Measurements from ENCODE around the gene POLDIP3.

Gene POLDIP3

GRCh38 chr22:42637555-42637954, 22.9 kb upstream of the POLDIP3 start:
- no peak overlapping the region for H3K27ac ChIP-seq (ENCODE audit: low read depth, low read length)
- no peak overlapping the region for H3K4me3 ChIP-seq (ENCODE audit: low read length)
- 89% methylated on average over 12 of the region's 12 CpGs for WGBS
- no peaks in the 10 kb centered on the region for H3K9me3 ChIP-seq (ENCODE audit: insufficient read depth, low read depth, low read length)
- no peaks in the 10 kb centered on the region for H3K4me1 ChIP-seq (ENCODE audit: insufficient read depth, low read length)
- H3K9ac ChIP-seq (ENCODE audit: low read depth, low read length) = no peak overlapping the region
- H3K27me3 ChIP-seq (ENCODE audit: insufficient read depth, low read length) = no peaks in the 10 kb centered on the region
- peaks cover 19% of the 10 kb centered on the region for H3K36me3 ChIP-seq (ENCODE audit: insufficient read depth, low read length)

GRCh38 chr22:42636506-42636905, 21.8 kb upstream of the POLDIP3 start:
- peaks cover 22% of the 10 kb centered on the region for H3K36me3 ChIP-seq (ENCODE audit: insufficient read depth, low read length)
- H3K4me3 ChIP-seq (ENCODE audit: low read length) = no peak overlapping the region
- H3K9ac ChIP-seq (ENCODE audit: low read depth, low read length) = no peak overlapping the region
- H3K27ac ChIP-seq (ENCODE audit: low read depth, low read length) = no peak overlapping the region
- H3K9me3 ChIP-seq (ENCODE audit: insufficient read depth, low read depth, low read length) = no peaks in the 10 kb centered on the region
- no peaks in the 10 kb centered on the region for H3K27me3 ChIP-seq (ENCODE audit: insufficient read depth, low read length)
- WGBS = 97% methylated on average over 17 of the region's 17 CpGs
- H3K4me1 ChIP-seq (ENCODE audit: insufficient read depth, low read length) = no peaks in the 10 kb centered on the region

GRCh38 chr22:42635531-42635930, 20.8 kb upstream of the POLDIP3 start:
- no peaks in the 10 kb centered on the region for H3K27me3 ChIP-seq (ENCODE audit: insufficient read depth, low read length)
- H3K9ac ChIP-seq (ENCODE audit: low read depth, low read length) = no peak overlapping the region
- no peaks in the 10 kb centered on the region for H3K9me3 ChIP-seq (ENCODE audit: insufficient read depth, low read depth, low read length)
- peaks cover 29% of the 10 kb centered on the region for H3K36me3 ChIP-seq (ENCODE audit: insufficient read depth, low read length)
- WGBS = 94% methylated on average over 3 of the region's 3 CpGs
- H3K27ac ChIP-seq (ENCODE audit: low read depth, low read length) = no peak overlapping the region
- no peak overlapping the region for H3K4me3 ChIP-seq (ENCODE audit: low read length)
- no peaks in the 10 kb centered on the region for H3K4me1 ChIP-seq (ENCODE audit: insufficient read depth, low read length)

GRCh38 chr22:42633013-42633412, 18.3 kb upstream of the POLDIP3 start:
- Histone ChIP-seq H3K36me3 (ENCODE audit: insufficient read depth, low read length) (peaks cover 44% of the 10 kb centered on the region), H3K4me3 (ENCODE audit: low read length) (no peak overlapping the region), H3K9me3 (ENCODE audit: insufficient read depth, low read depth, low read length) (no peaks in the 10 kb centered on the region), H3K27me3 (ENCODE audit: insufficient read depth, low read length) (no peaks in the 10 kb centered on the region), H3K27ac (ENCODE audit: low read depth, low read length) (no peak overlapping the region), H3K4me1 (ENCODE audit: insufficient read depth, low read length) (no peaks in the 10 kb centered on the region), H3K9ac (ENCODE audit: low read depth, low read length) (no peak overlapping the region)
- 97% methylated on average over 9 of the region's 9 CpGs for WGBS

- no peaks in the 10 kb centered on the region for H3K27me3 ChIP-seq (ENCODE audit: insufficient read depth, low read length)
- H3K4me3 ChIP-seq (ENCODE audit: low read length) = no peak overlapping the region
- H3K4me1 ChIP-seq (ENCODE audit: insufficient read depth, low read length) = no peaks in the 10 kb centered on the region
- 91% methylated on average over 13 of the region's 13 CpGs for WGBS
- no peak overlapping the region for H3K9ac ChIP-seq (ENCODE audit: low read depth, low read length)
- H3K27ac ChIP-seq (ENCODE audit: low read depth, low read length) = no peak overlapping the region
- no peaks in the 10 kb centered on the region for H3K9me3 ChIP-seq (ENCODE audit: insufficient read depth, low read depth, low read length)
- H3K36me3 ChIP-seq (ENCODE audit: insufficient read depth, low read length) = peaks cover 53% of the 10 kb centered on the region
Measured at GRCh38 chr22:42632096-42632495, 17.4 kb upstream of the POLDIP3 start.

- Histone ChIP-seq H3K9me3 (ENCODE audit: insufficient read depth, low read depth, low read length) (no peaks in the 10 kb centered on the region), H3K27ac (ENCODE audit: low read depth, low read length) (no peak overlapping the region), H3K4me3 (ENCODE audit: low read length) (no peak overlapping the region), H3K4me1 (ENCODE audit: insufficient read depth, low read length) (no peaks in the 10 kb centered on the region), H3K9ac (ENCODE audit: low read depth, low read length) (no peak overlapping the region), H3K27me3 (ENCODE audit: insufficient read depth, low read length) (no peaks in the 10 kb centered on the region), H3K36me3 (ENCODE audit: insufficient read depth, low read length) (peaks cover 58% of the 10 kb centered on the region)
- WGBS = 92% methylated on average over 28 of the region's 28 CpGs
Measured at GRCh38 chr22:42630901-42631602, 16.4 kb upstream of the POLDIP3 start.

- Histone ChIP-seq H3K27me3 (ENCODE audit: insufficient read depth, low read length) (no peaks in the 10 kb centered on the region), H3K9me3 (ENCODE audit: insufficient read depth, low read depth, low read length) (no peaks in the 10 kb centered on the region), H3K9ac (ENCODE audit: low read depth, low read length) (no peak overlapping the region), H3K36me3 (ENCODE audit: insufficient read depth, low read length) (peaks cover 54% of the 10 kb centered on the region), H3K4me3 (ENCODE audit: low read length) (no peak overlapping the region), H3K4me1 (ENCODE audit: insufficient read depth, low read length) (no peaks in the 10 kb centered on the region), H3K27ac (ENCODE audit: low read depth, low read length) (no peak overlapping the region)
- WGBS = 97% methylated on average over 18 of the region's 18 CpGs
Measured at GRCh38 chr22:42630211-42630610, 15.5 kb upstream of the POLDIP3 start.

GRCh38 chr22:42627981-42628380, 13.3 kb upstream of the POLDIP3 start:
- 93% methylated on average over 9 of the region's 9 CpGs for WGBS
- H3K4me3 ChIP-seq (ENCODE audit: low read length) = no peak overlapping the region
- peaks cover 65% of the 10 kb centered on the region for H3K36me3 ChIP-seq (ENCODE audit: insufficient read depth, low read length)
- H3K27ac ChIP-seq (ENCODE audit: low read depth, low read length) = no peak overlapping the region
- H3K4me1 ChIP-seq (ENCODE audit: insufficient read depth, low read length) = no peaks in the 10 kb centered on the region
- no peaks in the 10 kb centered on the region for H3K27me3 ChIP-seq (ENCODE audit: insufficient read depth, low read length)
- no peaks in the 10 kb centered on the region for H3K9me3 ChIP-seq (ENCODE audit: insufficient read depth, low read depth, low read length)
- no peak overlapping the region for H3K9ac ChIP-seq (ENCODE audit: low read depth, low read length)

GRCh38 chr22:42626951-42627625, 12.4 kb upstream of the POLDIP3 start:
- H3K4me3 ChIP-seq (ENCODE audit: low read length) = no peak overlapping the region
- peaks cover 70% of the 10 kb centered on the region for H3K36me3 ChIP-seq (ENCODE audit: insufficient read depth, low read length)
- no peak overlapping the region for H3K27ac ChIP-seq (ENCODE audit: low read depth, low read length)
- no peaks in the 10 kb centered on the region for H3K9me3 ChIP-seq (ENCODE audit: insufficient read depth, low read depth, low read length)
- H3K9ac ChIP-seq (ENCODE audit: low read depth, low read length) = no peak overlapping the region
- no peaks in the 10 kb centered on the region for H3K4me1 ChIP-seq (ENCODE audit: insufficient read depth, low read length)
- no peaks in the 10 kb centered on the region for H3K27me3 ChIP-seq (ENCODE audit: insufficient read depth, low read length)
- WGBS = 95% methylated on average over 25 of the region's 25 CpGs

GRCh38 chr22:42626431-42626830, 11.7 kb upstream of the POLDIP3 start:
- Histone ChIP-seq H3K9ac (ENCODE audit: low read depth, low read length) (no peak overlapping the region), H3K4me3 (ENCODE audit: low read length) (no peak overlapping the region), H3K36me3 (ENCODE audit: insufficient read depth, low read length) (peaks cover 66% of the 10 kb centered on the region), H3K27ac (ENCODE audit: low read depth, low read length) (no peak overlapping the region), H3K27me3 (ENCODE audit: insufficient read depth, low read length) (no peaks in the 10 kb centered on the region), H3K4me1 (ENCODE audit: insufficient read depth, low read length) (no peaks in the 10 kb centered on the region), H3K9me3 (ENCODE audit: insufficient read depth, low read depth, low read length) (no peaks in the 10 kb centered on the region)
- WGBS = 94% methylated on average over 7 of the region's 7 CpGs

- Histone ChIP-seq H3K4me3 (ENCODE audit: low read length) (no peak overlapping the region), H3K27me3 (ENCODE audit: insufficient read depth, low read length) (no peaks in the 10 kb centered on the region), H3K4me1 (ENCODE audit: insufficient read depth, low read length) (no peaks in the 10 kb centered on the region), H3K27ac (ENCODE audit: low read depth, low read length) (no peak overlapping the region), H3K9me3 (ENCODE audit: insufficient read depth, low read depth, low read length) (no peaks in the 10 kb centered on the region), H3K36me3 (ENCODE audit: insufficient read depth, low read length) (peaks cover 59% of the 10 kb centered on the region), H3K9ac (ENCODE audit: low read depth, low read length) (no peak overlapping the region)
- 93% methylated on average over 15 of the region's 15 CpGs for WGBS
Measured at GRCh38 chr22:42625416-42625815, 10.7 kb upstream of the POLDIP3 start.
